Right kidney (tissue), 9 donors: Measurements from ENCODE around the gene NEK4.

ENCODE experiments used
- DNase-seq: peaks from one replicate; pipeline ENCODE4 v3.0.0-alpha.2; 2016
- long read RNA-seq, 8 donors: transcript quantifications; one replicate each; lab custom pipeline, GENCODE V29; 2026

NEK4 gene
- long read RNA-seq, donor 1, full-length matches to known transcripts: 2 of 2 reads
- long read RNA-seq, donor 1, partial matches to known transcripts: 0 of 2 reads
- long read RNA-seq, donor 1, other reads (novel, unspliced or antisense): 0 of 2 reads
- long read RNA-seq, donor 2, full-length matches to known transcripts: 1 of 1 reads
- long read RNA-seq, donor 2, partial matches to known transcripts: 0 of 1 reads
- long read RNA-seq, donor 2, other reads (novel, unspliced or antisense): 0 of 1 reads
- long read RNA-seq, donor 3, full-length matches to known transcripts: 2 of 7 reads
- long read RNA-seq, donor 3, partial matches to known transcripts: 5 of 7 reads
- long read RNA-seq, donor 3, other reads (novel, unspliced or antisense): 0 of 7 reads
- long read RNA-seq, donor 4, full-length matches to known transcripts: 1 of 1 reads
- long read RNA-seq, donor 4, partial matches to known transcripts: 0 of 1 reads
- long read RNA-seq, donor 4, other reads (novel, unspliced or antisense): 0 of 1 reads
- long read RNA-seq, donor 5, full-length matches to known transcripts: 1 of 1 reads
- long read RNA-seq, donor 5, partial matches to known transcripts: 0 of 1 reads
- long read RNA-seq, donor 5, other reads (novel, unspliced or antisense): 0 of 1 reads
- long read RNA-seq, donor 6: 0 reads
- long read RNA-seq, donor 7, full-length matches to known transcripts: 2 of 424 reads
- long read RNA-seq, donor 7, partial matches to known transcripts: 44 of 424 reads
- long read RNA-seq, donor 7, other reads (novel, unspliced or antisense): 378 of 424 reads
- long read RNA-seq, donor 8, full-length matches to known transcripts: 2 of 2 reads
- long read RNA-seq, donor 8, partial matches to known transcripts: 0 of 2 reads
- long read RNA-seq, donor 8, other reads (novel, unspliced or antisense): 0 of 2 reads

DNA sequence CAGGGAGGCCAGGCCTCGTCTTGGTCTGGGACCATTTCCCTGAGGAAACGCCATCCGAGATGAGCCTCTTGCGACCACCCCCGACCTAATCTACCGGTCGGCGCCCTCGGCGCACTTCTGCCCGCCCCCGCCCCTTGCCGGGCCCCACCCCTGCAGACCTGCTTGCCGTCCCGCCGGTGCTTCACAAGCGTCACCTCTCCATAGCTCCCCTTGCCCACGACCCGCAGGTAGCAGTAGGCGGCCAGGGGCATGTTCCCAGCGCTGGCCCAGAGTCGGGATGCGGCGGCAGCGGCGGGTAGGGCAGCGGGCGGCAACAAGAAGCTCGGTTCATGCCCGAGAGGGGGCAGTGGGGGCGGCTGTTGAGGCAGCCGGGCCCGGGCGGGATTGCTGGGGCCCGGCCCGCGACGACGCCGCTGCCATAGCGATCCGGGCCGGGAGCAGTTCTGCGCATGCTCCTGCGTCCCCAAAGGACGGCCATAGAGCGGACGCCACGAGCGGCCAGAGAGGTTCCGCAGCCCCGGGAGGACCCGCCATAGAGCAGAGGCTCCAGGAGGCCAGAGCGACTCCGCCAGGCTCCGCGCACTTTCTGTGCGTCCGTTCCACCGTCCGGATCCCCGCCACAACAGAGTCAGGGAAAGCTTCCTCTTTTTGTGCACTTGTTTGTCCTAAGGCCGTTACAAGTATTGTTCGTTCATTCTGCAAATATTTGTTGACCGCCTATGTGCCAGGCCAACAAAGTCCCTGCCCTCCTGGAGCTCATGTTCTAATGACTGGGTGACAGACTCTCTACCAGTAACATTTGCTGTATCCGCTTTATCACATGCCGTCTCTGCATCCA lies at the start of gene NEK4:
Gene NEK4, minus strand, starts transcription at position 445 of the 838 bp plus-strand sequence. Its CDS starts 194 bp downstream, at position 251.
- peak; percentile 97 for DNase-seq

DNA sequence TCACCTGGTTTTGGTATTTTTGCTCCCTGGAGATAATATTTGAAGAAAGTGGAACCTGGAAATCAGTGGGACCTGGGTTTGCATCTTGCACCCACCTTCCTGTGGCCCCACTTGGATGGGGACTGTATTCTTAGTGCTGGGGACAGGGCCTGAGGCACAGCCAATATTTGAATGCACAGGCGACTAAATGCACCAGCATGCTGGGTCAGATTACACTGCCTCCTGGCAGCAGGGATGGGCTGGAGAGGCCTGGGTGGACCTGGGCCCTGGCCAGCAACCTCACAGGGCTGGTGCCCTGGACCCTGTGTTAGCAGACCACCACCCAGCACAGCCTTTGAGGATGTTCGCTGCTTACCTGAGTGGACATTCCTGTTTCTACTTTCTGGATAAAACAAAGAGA lies 49.2 kb upstream of the NEK4 start:
- no peak for DNase-seq

DNA sequence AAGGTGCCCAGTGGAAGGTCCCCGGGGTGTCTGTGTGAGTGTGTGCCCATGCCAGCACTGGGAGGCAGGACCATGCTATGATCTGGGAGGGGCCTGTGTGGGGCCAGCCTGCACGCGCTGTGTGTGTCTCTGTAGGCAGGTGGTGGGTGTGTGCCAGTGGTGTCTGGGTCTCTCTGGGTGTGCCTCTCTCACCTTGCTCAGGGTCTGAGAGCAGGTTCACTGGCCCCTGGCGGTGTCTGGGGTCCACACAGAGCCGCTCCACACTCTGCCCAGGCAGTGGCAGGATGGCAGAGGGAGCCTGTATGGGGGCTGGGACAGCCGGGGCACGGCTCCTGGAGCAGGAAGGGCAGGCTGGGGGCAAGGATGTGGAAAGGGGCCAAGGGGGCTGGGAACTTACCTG lies 47.1 kb upstream of the NEK4 start:
- no peak for DNase-seq

DNA sequence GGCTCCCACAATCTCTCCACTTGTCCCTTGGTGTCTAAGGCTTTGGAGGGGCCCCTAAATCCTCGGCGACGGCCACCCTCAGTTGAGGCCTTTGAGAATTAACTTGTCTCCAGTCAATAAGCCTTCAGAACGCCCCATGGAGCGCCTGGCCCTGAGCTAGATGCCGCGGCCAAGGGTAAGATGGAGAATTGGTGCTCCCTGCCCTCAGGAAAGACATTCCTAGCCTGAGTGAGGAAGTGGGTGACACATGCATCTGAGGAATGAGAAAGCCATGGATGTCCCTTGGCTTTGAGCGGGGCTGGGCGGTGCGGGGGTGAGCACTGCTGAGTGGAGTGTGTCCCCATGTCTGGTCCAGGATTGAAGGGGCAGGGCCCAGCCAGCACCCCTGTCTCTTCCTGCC lies 46.5 kb upstream of the NEK4 start:
- DNase-seq: no peak

DNA sequence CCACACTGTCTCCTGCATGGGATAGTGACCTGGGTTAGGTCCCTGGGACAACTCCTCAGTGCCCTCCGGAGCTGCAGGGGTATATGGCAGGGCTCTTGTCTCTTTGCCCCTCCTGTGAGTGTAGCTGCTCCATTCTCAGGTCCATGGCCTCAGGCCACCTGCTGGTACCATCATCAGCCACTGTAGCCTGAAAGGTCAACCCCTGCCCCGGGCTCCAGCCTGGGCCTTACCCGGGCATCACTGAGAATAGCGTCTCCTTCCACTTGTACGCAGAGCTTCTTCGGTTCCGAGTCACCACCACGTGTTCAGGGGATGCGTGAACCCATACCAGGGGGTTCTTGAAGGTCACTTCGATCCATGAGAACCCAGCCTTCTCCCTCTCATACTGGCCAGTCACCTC lies 45.9 kb upstream of the NEK4 start:
- no peak for DNase-seq

DNA sequence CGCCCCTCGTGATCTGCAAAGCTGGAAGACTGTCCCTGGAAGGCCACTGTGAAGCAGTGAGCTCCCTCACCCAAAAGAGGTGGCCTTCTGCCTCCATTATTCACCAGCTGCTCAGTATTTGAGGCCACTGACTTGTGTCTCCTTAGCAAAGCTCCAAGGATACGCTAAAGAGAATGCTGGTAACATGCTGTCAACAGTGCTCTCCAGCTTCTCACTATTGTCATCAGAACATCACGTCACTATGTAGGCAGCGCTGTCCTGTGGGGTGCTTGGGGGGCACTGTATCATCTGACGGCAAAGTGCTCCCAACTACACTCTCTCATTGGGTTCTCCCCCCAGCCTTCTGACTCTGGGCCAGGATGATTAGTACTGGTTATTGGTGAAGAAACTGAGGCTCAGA lies 45.5 kb upstream of the NEK4 start:
- no peak for DNase-seq

DNA sequence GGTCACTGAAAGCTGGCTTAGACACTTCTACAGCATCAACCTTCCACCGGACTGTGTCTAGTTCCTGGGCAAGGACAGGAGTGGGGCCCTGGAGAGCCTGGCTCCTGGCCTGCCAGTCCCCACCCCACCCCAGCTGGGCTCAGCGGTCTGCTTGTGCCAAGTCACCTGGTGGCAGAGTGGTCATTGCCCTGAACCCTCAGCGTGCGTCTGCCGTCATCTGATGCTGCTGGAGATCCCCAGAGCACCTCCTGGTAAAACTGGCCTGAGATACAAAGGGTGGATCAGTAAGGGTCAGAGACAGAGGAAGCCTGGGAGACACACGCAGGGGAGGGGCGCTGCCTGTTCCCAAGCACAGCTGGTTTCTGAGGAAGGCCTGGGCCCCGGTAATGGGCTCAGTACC lies 43.1 kb upstream of the NEK4 start:
- no peak for DNase-seq

DNA sequence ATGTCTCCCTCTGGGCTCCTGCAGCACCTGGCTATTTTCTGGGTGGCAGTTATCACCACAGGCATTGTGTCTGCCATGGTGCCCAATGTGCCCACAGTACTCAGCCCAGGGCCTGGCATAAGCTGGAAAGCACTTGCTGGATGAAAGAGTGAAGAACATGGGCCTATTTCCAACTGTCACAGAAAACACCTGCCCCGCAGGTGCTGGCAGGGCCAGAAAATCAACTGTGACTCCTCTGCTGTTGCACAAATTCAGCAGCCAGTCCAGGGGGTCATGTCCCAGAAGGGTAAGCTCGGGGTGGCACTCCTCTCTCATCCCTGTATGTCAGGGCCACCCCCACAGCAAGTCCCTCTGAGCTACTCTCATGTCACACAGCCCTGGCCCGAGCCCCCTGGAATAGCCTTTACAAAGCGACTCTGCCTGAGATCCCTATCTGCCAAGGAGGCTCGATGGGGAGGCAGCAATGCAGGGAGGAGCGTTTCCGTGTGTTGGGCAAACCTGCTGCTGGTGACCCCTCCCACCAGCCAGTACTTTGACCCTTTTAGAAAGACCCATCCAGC lies 40.8 kb upstream of the NEK4 start:
- no peak for DNase-seq

DNA sequence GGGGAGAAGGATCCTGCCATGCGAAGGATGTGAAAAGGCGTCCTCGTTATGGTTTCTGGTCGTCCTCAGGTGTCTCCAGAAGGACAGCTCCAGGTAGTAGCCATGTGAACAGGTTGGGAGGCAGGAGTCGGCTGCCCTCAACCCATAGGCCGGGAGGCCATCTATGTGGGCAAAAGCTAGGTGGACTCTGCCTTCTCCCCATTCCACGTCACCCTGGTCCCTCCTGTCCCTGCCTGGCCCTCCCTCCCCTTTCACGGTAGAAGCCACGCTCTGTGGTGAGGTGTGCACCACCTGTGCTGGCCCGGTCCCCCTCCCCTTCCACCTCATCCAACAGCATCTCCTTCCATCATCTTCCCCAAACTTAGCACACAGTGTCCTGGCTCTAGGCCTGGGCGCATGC lies 40.2 kb upstream of the NEK4 start:
- DNase-seq: no peak

DNA sequence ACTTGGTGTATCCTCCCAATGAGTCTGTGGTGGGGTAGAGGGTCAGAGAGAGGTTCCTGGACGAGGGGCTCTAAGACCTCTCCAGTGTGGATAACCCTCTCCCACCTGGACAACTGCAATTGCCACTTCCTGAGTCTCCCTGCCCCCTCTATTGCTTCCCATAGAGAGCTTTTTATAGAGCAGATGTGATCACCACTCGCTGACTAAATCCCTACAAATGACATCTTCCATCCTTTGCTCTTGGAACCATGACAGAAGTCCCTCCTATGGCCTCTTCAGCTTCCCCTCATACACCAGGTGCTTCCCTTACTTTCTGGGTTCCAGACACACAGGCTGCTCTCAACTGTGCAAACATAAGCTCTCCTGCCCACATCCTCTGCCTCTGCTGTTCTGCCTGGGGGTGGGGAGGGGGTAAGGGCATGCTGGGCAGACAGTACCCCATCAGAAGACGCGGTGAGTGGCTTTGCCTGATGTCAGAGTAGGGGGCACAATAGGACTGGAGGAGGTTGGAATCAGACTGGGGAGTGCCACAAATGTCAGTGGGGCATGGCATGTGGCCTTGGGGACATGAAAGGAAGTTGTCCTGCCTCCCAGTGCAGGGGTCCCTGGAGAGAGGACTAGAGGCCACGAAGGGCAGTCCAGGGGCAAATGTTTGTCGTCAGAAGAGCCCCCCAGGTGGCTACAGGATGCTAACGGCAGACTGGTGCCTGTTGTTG lies 39.1 kb upstream of the NEK4 start:
- DNase-seq: no peak

DNA sequence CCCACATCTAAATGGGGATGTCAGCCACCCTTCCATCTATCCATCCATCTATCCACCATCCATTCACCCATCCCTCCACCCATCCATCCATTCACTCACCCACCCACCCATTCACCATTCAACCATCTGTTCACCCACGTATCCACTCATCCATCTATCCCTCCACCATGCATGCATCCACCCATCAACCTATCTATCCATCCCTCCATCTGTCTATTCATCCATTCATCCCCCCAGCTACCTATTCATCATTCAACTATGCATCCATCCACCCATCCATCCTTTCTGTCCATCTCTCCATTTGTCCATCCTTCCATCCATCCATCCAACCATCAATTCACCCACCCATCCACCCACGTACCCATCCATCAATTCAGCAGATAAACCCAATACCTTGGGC lies 38.4 kb upstream of the NEK4 start:
- DNase-seq: no peak

DNA sequence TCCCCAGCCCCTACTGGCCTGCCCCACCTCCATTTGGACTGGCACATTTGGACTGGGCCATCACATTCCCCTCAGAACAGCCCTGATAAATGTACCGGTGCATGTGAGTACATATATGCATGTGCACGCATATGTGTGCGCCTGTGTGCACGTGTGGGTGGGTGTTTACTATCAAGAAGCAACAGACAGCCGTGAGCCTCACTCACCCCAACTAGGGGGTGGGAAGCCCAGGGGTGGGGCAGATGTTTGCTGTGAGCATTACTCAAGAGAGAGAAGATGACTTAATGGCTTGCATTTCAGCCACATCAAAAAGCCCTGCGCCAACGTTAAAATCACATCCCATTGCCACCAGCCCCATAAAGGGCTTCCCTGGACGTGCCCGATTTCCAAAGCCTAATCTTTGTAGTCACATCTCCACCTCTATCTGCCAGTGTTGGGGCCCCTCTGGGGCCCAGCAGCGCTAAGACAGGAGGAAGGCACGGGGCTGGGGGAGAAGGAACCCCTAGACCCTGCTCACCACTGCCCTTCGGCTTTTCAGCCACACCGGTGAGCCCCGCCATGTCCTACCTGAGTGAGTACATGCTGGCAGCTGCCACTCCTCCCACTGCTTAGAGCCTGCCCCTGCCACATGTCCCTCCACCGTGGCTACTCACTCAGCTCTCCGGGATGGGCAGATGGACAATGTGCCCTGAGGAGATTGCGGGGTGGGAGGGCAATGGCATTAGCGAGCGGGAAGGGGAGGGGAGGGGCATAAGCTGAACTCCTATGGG lies 34.7 kb upstream of the NEK4 start:
- no peak for DNase-seq

DNA sequence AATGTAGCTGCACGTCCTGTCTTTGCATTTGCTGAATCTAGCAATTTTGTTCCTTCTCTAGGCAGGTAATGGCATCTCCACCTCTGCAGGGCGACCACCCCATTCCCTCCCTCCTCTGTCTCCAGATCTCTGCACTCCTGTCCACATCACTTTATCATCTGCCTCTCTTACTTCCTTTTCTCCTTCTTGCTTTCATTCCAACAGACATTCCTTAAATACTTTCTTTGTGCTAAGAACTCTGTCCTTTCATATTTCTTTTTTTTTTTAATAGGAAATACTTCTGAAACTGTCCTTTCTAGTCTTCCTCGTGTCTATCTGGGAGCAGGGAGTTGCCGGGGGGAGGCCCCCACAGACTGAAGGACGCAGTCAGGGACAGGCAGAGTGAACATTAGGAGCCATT lies 31.1 kb upstream of the NEK4 start:
- DNase-seq: no peak

DNA sequence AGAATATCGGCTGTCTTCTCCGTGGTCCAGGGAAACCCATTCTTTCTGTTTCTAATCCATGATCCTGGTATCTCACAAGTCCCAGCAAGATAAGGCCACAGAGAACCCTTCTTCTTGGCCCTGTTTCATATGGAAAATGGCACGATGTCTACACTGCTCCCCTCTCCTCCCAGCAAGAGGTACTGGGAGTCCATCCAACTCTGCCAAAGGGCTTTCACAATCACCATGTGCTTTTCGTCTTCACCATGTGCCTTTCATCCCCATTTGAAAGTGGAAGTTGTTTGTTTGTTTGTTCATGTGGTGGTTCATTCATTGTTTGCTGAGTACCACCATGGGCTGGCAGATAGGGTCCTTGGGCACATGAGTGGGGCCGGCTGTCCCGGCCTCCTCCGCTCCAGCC lies 29.3 kb upstream of the NEK4 start:
- DNase-seq: no peak

DNA sequence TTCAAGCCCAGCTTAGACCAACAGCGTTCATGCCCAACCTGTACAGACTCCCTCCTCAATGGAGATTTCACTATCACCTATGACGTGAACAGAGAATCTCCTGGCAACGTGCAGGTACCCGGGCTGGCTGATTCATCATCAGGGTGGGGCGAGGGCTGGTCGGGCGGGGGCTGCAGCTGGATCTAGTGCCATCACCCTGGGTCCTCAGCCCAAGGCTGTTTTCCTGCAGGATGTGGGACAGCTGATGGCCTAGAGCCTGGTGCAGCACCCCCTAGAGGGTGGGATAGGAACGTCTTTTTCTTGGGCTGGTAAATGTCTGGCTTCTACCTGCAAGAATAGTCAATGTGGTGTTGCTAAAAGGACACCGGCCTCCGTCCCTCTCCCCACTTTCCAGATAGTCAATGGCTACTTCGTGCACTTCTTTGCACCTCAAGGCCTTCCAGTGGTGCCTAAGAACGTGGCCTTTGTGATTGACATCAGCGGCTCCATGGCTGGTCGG lies 28.3 kb upstream of the NEK4 start:
- no peak for DNase-seq

DNA sequence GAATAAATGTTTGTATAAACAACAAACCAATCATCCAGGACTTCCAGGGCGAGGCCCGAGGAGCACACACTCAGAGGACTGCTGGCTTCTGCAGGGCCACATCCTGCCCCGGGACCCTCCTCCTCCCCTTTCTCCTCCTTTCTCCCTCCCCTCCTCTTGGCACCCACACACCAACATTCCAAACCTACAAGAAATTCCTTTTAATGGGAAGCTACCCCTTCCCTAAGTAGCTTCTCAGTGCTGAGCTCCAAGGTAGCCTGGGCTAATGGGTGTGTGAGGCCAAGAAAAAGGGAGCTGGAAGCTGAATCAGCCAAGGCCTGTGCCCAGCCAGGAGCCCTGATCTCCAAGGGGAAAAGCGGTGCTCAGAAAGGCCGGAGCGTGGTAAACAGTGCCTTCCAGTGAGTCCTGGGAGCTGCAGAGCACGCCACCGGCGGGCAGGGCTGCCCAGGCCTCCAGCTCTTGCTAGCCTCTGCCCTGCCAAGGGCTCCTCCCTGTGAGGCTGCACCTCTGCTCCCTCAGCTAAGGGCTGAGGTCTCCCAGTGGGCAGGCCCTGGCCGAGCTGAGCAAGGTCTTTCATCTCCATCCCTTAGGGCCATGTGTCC lies 27.7 kb upstream of the NEK4 start:
- DNase-seq: no peak

DNA sequence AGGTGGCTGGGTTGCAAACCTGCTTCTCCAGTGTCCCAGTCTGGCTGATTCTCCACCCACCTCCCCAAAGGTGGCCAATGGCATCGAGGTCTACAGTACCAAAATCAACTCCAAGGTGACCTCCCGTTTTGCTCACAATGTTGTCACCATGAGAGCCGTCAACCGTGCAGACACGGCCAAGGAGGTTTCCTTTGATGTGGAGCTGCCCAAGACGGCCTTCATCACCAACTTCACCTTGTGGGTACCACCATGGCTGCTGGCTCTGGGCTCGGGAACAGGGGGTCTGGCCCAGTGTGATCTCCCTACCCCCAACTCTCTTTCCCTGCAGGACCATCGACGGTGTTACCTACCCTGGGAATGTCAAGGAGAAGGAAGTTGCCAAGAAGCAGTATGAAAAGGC lies 25.7 kb upstream of the NEK4 start:
- no peak for DNase-seq

DNA sequence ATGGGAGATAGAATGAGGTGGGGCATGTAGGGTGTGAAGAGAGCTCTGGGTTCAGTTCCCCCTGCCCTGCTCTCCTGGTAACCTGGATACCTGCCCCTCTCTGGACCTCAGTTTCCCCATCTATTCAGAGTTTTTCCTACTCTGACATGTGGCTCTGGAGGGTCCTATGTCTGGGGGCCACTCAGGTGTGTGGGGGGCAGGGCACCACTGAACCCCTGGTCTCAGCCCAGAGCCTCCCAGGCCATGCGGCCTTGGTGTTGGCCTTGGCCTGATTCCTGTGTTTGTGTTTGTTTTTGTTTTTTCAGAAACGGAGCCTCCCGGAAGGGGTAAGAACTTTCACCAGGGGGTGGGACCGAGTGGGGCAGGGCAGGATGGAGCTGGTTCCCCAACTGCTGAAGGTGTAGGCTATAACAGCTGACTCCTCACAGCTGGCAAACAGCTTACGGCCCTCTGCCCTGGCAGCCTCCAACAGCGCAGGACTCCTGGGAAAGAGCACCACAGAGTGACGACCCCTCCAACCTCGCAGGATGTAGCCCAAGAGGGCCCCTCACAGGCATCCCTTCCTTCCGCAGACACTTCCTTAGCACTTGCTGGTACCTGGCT lies 24.7 kb upstream of the NEK4 start:
- no peak for DNase-seq

DNA sequence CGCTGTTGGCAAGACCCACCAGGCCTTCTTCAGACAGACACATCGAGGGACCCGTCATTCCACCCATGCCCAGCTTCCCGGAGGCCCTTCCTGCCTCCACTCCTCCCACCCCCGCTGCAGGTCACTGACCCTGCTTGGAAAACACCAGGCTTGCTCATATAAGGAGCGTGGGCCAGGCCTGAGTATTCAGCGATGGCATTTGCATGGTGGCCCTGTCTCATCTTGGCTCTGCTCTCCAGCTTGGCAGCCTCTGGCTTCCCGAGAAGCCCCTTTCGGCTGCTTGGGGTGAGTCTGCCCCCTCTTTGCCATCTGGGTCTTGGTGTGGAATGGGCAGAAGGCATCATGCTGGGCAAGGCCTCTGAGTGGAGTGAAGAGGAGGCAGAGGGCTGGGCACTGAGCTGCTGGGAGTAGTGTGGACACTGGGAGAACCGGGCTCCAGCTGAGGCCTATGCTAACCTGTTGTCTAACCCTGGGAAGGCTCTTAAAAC lies 23.9 kb upstream of the NEK4 start, which contains the start of gene ITIH3:
Gene ITIH3, plus strand, starts transcription at position 185 of the 488 bp plus-strand sequence. Its CDS starts 8 bp downstream, at position 193.
- DNase-seq: no peak
